Measurements from ENCODE around the gene DLEC1.

GRCh38 chr3:37991109-37991508, 47.9 kb upstream of the DLEC1 start:
- no peak for TF ChIP-seq CTCF (IDR thresholded peaks at IDR 0.05)
- TF ChIP-seq POLR2A (IDR thresholded peaks at IDR 0.05): no peak
